Measurements from ENCODE around the gene SLC38A10.

SLC38A10 gene

DNA sequence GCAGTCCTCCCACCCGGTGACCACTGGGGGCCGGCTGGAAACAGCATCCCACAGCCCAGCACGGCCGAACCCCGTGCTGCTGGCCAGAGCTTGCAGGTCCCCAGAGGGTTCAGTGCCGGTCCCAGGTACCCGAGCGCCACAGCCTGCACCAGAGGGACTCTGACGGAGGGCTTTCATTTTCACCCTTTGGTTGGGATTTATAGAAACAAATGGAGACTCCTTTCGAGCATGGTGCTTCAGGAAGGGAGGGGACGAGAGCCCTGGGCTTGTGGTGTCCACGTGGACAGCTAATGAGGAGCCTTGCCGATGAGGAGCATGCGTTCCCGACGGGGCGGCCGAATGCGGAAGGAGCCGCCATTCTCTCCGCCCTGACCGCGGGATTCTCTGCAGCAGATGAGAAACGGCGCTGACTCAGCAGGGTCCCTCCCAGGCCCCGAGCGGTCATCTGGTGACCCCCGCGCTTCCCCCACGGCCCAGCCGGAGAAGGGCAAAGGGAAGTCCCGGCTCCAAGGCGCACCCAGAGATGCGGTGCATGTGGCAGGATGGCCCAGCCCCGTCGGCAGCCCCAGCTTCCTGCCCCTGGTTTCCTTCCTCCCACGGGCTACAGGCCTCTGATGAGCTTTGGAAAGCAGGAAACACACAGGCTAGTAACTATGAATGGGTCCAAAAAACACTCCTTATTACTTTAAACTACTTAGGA is 9.8 kb downstream of the SLC38A10 start:
- H3K4me3 ChIP-seq (ENCODE audit: low read depth, low read length, poor library complexity, severe bottlenecking) = peak overlapping the region; percentile 49
- H3K36me3 ChIP-seq (ENCODE audit: insufficient read depth, low read length) = peaks cover 35% of the 10 kb centered on the region
- H3K27me3 ChIP-seq (ENCODE audit: insufficient read depth, low read length) = no peaks in the 10 kb centered on the region
- no peak for TF ChIP-seq CTCF (IDR thresholded peaks at IDR 0.05; ENCODE audit: low read length)
- no peak for TF ChIP-seq EZH2 (IDR thresholded peaks at IDR 0.05; ENCODE audit: borderline replicate concordance, low read length)
- no peaks in the 10 kb centered on the region for H4K20me1 ChIP-seq (ENCODE audit: insufficient read depth, low read length)
- H3K4me1 ChIP-seq (ENCODE audit: insufficient read depth, low read length, severe bottlenecking) = peaks cover 40% of the 10 kb centered on the region
- peak overlapping the region; percentile 45 for H3K27ac ChIP-seq (ENCODE audit: low read depth, low read length, poor library complexity, severe bottlenecking)
- H3K4me2 ChIP-seq (ENCODE audit: low read length) = peak overlapping the region; percentile 50
- no peaks in the 10 kb centered on the region for H3K9me3 ChIP-seq (ENCODE audit: low read length)
- H3K9me2 ChIP-seq (ENCODE audit: low read depth, low read length) = no peaks in the 10 kb centered on the region
- H3F3A ChIP-seq (ENCODE audit: insufficient read depth, low read length) = no peaks in the 10 kb centered on the region
- peak overlapping the region; percentile 61 for H3K9ac ChIP-seq (ENCODE audit: low read length)
- H2AFZ ChIP-seq (ENCODE audit: low read length) = no peak overlapping the region
- no peaks in the 10 kb centered on the region for H3K79me2 ChIP-seq (ENCODE audit: insufficient read depth, low read length)

DNA sequence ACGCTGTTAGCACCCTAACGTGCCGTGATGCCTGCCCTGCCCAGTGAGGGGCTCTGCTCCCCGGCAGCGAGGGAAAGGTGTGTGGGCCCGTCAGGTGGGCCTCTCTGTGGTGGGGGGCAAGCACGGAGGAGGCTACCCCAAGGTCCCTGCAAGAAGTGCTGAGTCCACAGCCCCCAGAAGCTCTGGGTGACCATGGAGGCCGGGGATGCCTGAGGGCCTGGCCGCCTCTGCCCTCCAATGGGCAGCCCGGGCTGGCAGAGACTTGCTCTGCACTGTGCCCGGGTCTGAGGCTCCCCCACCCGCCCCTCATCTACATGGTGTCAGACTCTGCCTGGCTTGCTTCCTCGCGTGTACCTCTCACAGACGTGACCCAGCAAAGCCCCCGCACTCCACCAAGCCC is 12.2 kb downstream of the SLC38A10 start:
- no peak overlapping the region for H3K4me2 ChIP-seq (ENCODE audit: low read length)
- no peak overlapping the region for H3K27ac ChIP-seq (ENCODE audit: low read depth, low read length, poor library complexity, severe bottlenecking)
- H3K9me3 ChIP-seq (ENCODE audit: low read length) = no peaks in the 10 kb centered on the region
- no peak overlapping the region for H3K4me3 ChIP-seq (ENCODE audit: low read depth, low read length, poor library complexity, severe bottlenecking)
- no peaks in the 10 kb centered on the region for H3K9me2 ChIP-seq (ENCODE audit: low read depth, low read length)
- H3K36me3 ChIP-seq (ENCODE audit: insufficient read depth, low read length) = peaks cover 27% of the 10 kb centered on the region
- H2AFZ ChIP-seq (ENCODE audit: low read length) = no peak overlapping the region
- no peaks in the 10 kb centered on the region for H4K20me1 ChIP-seq (ENCODE audit: insufficient read depth, low read length)
- TF ChIP-seq EZH2 (IDR thresholded peaks at IDR 0.05; ENCODE audit: borderline replicate concordance, low read length) = no peak
- TF ChIP-seq CTCF (IDR thresholded peaks at IDR 0.05; ENCODE audit: low read length) = no peak
- H3K9ac ChIP-seq (ENCODE audit: low read length) = no peak overlapping the region
- H3K27me3 ChIP-seq (ENCODE audit: insufficient read depth, low read length) = no peaks in the 10 kb centered on the region
- H3K79me2 ChIP-seq (ENCODE audit: insufficient read depth, low read length) = no peaks in the 10 kb centered on the region
- peaks cover 42% of the 10 kb centered on the region for H3K4me1 ChIP-seq (ENCODE audit: insufficient read depth, low read length, severe bottlenecking)
- H3F3A ChIP-seq (ENCODE audit: insufficient read depth, low read length) = no peaks in the 10 kb centered on the region

DNA sequence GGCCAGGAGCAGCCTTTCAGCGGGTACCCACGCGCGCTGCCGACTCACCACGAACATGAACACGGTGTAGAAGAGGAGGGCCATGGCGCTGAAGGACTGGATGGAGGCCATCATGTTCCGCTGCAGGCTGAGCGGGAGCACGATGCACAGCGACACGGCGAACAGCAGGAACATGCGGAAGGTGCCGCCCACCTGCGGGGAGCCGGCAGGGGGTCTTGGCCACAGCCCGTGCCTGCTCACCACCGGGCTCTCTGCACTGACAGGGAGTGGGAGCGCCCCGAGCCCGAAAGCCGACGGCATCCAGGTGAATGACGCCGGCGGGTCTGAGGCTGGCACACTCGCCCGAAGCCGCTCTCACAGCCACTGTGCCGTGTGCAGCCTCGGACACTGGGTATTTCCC is 13.0 kb downstream of the SLC38A10 start:
- H3K79me2 ChIP-seq (ENCODE audit: insufficient read depth, low read length) = no peaks in the 10 kb centered on the region
- H3F3A ChIP-seq (ENCODE audit: insufficient read depth, low read length) = no peaks in the 10 kb centered on the region
- H3K4me3 ChIP-seq (ENCODE audit: low read depth, low read length, poor library complexity, severe bottlenecking) = no peak overlapping the region
- H3K9me3 ChIP-seq (ENCODE audit: low read length) = no peaks in the 10 kb centered on the region
- H3K4me1 ChIP-seq (ENCODE audit: insufficient read depth, low read length, severe bottlenecking) = peaks cover 34% of the 10 kb centered on the region
- H3K4me2 ChIP-seq (ENCODE audit: low read length) = no peak overlapping the region
- H3K36me3 ChIP-seq (ENCODE audit: insufficient read depth, low read length) = peaks cover 20% of the 10 kb centered on the region
- H3K27me3 ChIP-seq (ENCODE audit: insufficient read depth, low read length) = no peaks in the 10 kb centered on the region
- no peak overlapping the region for H3K27ac ChIP-seq (ENCODE audit: low read depth, low read length, poor library complexity, severe bottlenecking)
- H4K20me1 ChIP-seq (ENCODE audit: insufficient read depth, low read length) = no peaks in the 10 kb centered on the region
- no peak overlapping the region for H3K9ac ChIP-seq (ENCODE audit: low read length)
- H3K9me2 ChIP-seq (ENCODE audit: low read depth, low read length) = no peaks in the 10 kb centered on the region
- TF ChIP-seq EZH2 (IDR thresholded peaks at IDR 0.05; ENCODE audit: borderline replicate concordance, low read length) (no peak), CTCF (IDR thresholded peaks at IDR 0.05; ENCODE audit: low read length) (no peak)
- no peak overlapping the region for H2AFZ ChIP-seq (ENCODE audit: low read length)

Data from OCI-LY1 (cell line).